ENCODE results near the gene C6orf132. TPM values are rescaled to one million over a fixed set of nuclear protein-coding genes. Genes with fewer than 3 reads are reported as not detected.

The C6orf132 gene
- total and polyA plus RNA-seq, 8 donors: 27.4 to 99.2 (median 73.3) TPM

GRCh38 chr6:42125231-42125630, 17.2 kb downstream of the C6orf132 start:
- WGBS, 5 donors: 58 to 72% (median 63%) methylated on average over 11 to 14 of the region's 14 CpGs
- no peak for TF ChIP-seq CTCF (IDR thresholded peaks at IDR 0.05)
- TF ChIP-seq POLR2A (IDR thresholded peaks at IDR 0.05): no peak
- TF ChIP-seq EP300 (IDR thresholded peaks at IDR 0.05): no peak
- no peak for TF ChIP-seq POLR2AphosphoS5 (IDR thresholded peaks at IDR 0.05)
- Histone ChIP-seq H3K4me1 (peaks cover 48 to 77% (median 56%) of the 10 kb centered on the region in 4 donors), H3K36me3 (peaks cover 10 to 45% (median 28%) of the 10 kb centered on the region in 4 donors), H3K27me3 (no peaks in the 10 kb centered on the region), H3K4me3 (no peak overlapping the region), H3K9me3 (no peaks in the 10 kb centered on the region), H3K27ac (peak overlapping the region; percentile 80 to 87 (median 85))
- intact Hi-C loops (cut with DNase I; ENCODE audit: low total_unique reads): no loop called here
- no peak for DNase-seq

- H3K9me3 ChIP-seq: no peaks in the 10 kb centered on the region
- no peaks in the 10 kb centered on the region for H3K27me3 ChIP-seq
- no peak overlapping the region for H3K4me3 ChIP-seq
- WGBS, 5 donors: 33 to 58% (median 46%) methylated on average over 6 to 9 of the region's 9 CpGs
- intact Hi-C loops (cut with DNase I; ENCODE audit: low total_unique reads): no loop called here
- H3K36me3 ChIP-seq: peaks cover 10 to 45% (median 28%) of the 10 kb centered on the region in 4 donors
- TF ChIP-seq EP300 (IDR thresholded peaks at IDR 0.05) (no peak), POLR2A (IDR thresholded peaks at IDR 0.05) (no peak), CTCF (IDR thresholded peaks at IDR 0.05) (no peak), POLR2AphosphoS5 (IDR thresholded peaks at IDR 0.05) (peak in 1 of 3 donors; percentile 32)
- DNase-seq: peak in 1 of 2 donors; percentile 31
- H3K27ac ChIP-seq: peak overlapping the region; percentile 80 to 87 (median 85)
- peaks cover 45 to 68% (median 50%) of the 10 kb centered on the region in 4 donors for H3K4me1 ChIP-seq
Observed at GRCh38 chr6:42124223-42124836, 18.1 kb downstream of the C6orf132 start.

GRCh38 chr6:42123379-42124103, 18.9 kb downstream of the C6orf132 start:
- Histone ChIP-seq H3K36me3 (peaks cover 10 to 39% (median 27%) of the 10 kb centered on the region in 4 donors), H3K27me3 (no peaks in the 10 kb centered on the region), H3K4me1 (peaks cover 38 to 61% (median 45%) of the 10 kb centered on the region in 4 donors), H3K27ac (peak overlapping the region; percentile 80 to 87 (median 85)), H3K4me3 (no peak overlapping the region), H3K9me3 (no peaks in the 10 kb centered on the region)
- WGBS, 5 donors: 51 to 63% (median 56%) methylated on average over 9 to 11 of the region's 11 CpGs
- DNase-seq: no peak
- TF ChIP-seq EP300 (IDR thresholded peaks at IDR 0.05) (no peak), POLR2A (IDR thresholded peaks at IDR 0.05) (no peak), POLR2AphosphoS5 (IDR thresholded peaks at IDR 0.05) (no peak), CTCF (IDR thresholded peaks at IDR 0.05) (no peak)
- intact Hi-C loops (cut with DNase I; ENCODE audit: low total_unique reads): no loop called here

DNA sequence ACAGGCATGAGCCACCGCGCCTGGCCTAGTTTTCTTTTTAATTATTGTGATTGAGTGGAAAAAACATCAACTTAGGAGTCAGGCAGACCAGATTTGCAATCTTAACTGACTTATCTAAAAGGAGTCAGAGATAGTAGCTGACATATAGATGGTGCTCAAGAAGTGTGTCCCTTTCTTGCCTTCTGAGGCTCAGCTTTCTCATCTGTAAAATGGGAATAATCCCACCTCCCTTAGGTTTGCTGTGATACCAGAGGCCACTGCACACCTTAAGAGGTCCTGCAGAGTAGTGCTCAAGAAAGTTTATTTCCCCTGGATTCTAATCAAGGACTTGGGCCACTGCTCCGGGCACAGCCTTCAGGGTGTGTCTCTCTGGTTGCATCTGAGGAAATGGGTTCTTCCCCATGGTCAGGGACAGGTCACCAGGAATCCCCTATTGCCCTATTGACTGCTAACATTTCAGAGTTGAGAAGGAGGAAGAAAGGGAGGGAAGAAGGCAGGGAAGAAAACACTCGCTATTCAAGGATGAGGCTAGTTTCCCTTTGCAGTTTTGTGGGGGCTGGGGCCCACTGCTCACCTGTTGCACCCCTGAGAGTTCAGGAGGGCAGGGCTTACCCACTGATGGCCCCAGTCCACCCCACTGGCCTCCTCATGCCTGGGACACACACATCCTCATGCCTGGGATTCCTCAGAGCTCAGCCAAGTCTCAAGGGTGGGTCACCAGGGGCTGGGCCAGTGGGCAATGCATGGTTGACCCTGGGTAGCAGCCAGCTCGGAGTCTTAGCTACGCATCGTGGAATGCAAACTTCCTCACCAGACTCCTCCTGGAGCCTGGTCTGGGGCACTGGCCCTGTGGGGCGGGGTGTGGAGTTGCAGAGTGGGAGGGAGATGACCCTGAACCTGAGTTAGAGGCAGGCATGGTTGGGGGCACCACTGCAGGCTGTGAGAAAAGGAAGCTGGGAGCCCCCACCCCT, 21.2 kb downstream of the C6orf132 start:
- H3K9me3 ChIP-seq: no peaks in the 10 kb centered on the region
- H3K4me3 ChIP-seq: no peak overlapping the region
- TF ChIP-seq CTCF (IDR thresholded peaks at IDR 0.05): no peak
- H3K27me3 ChIP-seq: no peaks in the 10 kb centered on the region
- peaks cover 0 to 15% (median 9%) of the 10 kb centered on the region in 4 donors for H3K36me3 ChIP-seq
- intact Hi-C loops (cut with DNase I; ENCODE audit: low total_unique reads): no loop called here
- H3K27ac ChIP-seq: peak overlapping the region; percentile 66 to 87 (median 85)
- 59 to 86% (median 64%) methylated on average over 8 of the region's 8 CpGs for WGBS, 5 donors
- peaks cover 51 to 71% (median 62%) of the 10 kb centered on the region in 4 donors for H3K4me1 ChIP-seq
- peak in 1 of 2 donors; percentile 22 for DNase-seq
